GM18873 (cell line): ENCODE measurements around the gene BEST2.

Experiments
- ATAC-seq: cut with Tn5 transposase; IDR thresholded peaks from one replicate; pipeline ENCODE4 v1.9.1; 2021; ENCODE audit warnings: mild to moderate bottlenecking, moderate library complexity, moderate number of reproducible peaks; ENCODE audit not compliant: unreplicated experiment, low FRiP score

Gene BEST2

DNA sequence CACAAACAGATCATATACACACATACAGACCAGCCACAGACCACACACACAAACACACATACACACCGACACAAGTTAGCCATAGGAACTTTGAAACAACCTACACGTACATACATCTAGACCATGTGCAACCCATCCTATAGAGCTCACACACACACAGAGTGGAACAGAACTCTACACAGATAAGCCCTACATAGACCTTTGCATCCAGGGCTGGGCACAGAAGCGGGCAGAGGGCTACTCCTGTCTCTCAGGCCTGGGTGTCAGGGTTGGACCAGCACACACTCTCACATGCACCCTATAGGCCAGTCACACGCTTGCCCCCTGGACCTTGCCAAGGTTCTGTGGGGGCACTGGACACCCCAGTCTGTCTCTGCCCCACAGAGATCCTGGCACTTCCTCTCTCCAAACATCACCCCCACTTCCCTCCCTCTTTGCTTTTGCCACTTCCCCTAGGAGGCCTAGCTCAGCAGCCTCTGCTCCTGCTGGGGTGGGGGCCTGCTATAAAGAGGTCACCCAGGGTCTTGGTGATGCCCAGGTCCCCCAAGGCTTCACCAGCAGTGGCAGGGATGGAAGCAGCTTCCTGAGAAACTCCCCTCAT, 33.9 kb downstream of the BEST2 start:
- ATAC-seq: no peak

DNA sequence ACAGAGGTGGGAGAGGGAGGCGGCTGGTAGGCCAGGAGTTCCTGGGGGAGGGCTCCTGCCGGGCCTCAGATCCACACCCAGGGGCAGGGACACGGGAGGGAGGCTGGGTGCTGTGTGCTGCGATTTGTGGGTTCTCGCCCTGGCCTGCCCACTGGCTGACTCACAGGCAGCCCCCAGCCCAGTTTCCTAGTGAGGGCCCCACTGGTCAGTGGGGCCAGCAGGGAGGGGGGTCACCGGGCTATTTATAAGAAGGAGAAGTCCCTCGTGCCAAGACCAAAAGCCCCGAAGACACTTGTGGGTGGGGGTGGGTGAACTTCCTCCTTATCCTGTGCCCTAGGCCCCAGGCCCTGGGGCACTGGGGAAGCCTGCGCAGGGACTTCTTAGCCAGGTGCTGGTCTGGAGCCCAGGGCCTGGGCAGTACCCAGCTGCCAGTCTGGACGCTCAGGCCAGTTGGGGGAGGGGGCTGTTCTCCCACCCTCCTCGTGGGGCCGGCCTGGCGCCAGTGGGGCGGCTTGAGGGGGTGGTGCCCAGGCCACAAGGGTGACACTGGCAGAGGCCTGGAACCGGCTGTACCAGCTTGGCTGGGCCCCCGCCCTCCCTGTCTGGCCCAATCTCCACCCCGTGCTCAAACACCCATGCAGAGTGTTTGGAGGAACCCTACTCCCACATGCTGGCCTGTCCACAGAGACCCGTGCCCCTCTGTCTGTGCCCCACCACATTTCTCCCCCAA, 34.7 kb downstream of the BEST2 start:
- no peak for ATAC-seq

DNA sequence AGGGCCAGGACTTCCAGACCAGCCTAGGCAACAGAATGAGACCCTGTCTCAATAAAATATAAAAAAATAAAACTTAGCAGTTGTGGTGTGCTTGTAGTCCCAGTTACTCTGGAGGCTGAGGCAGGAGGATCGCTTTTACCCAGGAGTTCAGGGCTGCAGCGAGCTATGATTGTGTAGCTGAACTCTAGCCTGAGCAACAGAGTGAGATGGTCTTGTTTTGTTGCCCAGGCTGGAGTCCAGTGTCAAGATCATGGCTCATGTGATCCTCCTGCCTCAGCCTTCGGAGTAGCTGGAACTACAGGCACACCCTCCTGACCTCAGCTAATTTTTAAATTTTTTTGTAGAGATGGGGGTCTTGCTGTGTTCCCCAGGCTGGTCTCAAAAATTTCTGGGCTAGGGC, 35.4 kb downstream of the BEST2 start:
- no peak for ATAC-seq

DNA sequence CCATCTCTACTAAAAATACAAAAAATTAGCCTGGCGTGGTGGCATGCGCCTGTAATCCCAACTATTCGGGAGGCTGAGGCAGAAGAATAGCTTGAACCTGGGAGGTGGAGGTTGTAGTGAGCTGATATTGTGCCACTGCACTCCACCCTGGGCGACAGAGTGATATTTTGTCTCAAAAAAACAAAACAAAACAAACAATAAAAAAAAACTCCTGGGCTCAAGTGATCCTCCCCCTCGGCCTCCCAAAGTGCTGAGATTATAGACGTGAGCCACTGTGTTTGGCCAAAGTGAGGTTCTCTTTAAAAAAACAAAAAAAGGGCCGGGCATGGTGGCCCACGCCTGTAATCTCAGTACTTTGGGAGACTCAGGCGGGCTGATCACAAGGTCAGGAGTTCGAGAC, 35.9 kb downstream of the BEST2 start:
- ATAC-seq: no peak

DNA sequence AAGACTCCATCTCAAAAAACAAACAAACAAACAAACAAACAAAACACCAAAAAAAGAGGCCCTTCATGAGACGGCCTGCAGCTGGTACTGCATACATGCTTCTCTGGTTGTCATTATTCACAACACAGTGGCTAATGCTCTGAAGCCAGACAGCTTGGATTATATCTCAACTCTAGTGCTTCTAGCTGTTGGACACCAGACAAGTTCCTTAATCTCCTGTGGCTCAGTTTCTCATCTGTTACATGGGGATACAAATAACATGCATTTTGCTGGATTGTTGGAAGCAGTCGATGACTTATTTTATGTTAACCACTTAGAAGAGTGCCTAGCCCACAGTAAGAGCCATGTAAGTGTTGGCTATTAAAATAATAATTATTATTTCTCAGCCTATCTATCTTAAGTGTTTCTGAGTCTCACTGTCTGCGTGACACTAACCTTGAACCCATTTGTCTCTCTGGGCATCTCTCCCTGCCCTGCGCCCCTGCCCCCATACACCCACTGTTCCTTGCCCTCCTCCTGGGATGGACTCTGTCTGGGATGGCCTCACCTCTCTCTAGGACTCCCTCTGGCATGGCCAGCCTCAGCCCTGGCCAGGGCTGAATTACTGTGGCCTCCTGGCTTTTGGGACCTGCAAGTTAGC, 36.6 kb downstream of the BEST2 start:
- no peak for ATAC-seq

DNA sequence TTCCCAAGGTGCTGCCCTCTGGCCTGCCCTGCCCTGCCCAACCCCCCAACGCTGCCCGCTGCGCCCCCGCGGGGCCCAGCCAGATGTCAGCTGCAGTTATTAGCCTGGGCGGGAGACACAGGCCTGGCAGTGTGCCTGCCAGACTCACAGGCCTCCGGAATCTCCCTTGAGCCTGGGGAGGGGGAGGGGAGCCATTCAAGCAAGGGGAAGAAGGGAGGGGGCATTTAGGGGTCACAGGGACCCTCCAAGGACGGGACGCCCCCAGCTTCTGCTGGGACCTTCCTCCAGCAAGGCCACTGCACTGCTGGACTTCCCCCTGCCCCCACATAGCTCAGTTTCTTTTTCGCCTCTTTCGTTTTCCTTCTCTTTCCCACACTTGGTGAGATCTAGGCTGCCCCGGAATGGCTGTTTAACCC, 37.1 kb downstream of the BEST2 start:
- ATAC-seq: no peak

DNA sequence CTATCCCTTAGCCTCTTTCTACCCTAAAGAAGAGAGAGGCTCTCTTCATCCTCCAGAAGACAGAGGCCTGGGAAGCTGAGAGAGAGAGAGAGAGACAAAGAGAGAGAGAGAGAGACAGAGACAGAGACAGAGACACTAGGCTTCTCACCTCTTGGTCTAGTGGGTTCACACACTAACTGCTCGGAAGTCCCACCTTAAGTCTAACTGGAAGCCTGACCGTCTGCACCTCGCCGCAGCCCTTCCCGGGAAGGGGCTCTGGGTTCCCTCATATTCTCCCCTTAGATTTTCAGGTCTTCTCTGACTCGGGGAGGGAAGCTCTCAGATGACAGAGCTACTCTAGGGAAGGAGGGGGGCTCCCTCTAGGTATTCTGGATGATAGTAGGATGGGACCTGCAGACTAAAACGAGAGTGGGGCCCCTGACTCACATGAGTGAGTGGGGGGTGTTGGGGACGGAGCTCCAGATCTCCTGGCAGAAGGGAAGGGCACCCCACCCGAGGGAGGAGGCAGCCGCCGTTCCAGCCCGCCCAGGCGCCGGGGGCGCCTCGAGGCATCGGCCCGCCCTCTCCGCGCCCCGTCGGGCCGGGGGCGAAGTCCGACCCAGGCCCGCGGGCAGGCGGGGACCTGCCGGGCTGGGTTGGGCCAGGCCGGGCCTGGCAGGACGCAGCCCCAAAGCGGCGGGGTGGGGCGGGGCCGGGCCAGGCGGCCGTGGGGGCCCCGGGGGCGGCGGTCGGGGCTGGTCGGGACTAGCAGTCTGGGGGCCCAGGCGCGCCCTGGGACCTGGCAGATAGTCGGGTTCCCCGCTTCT, 37.7 kb downstream of the BEST2 start:
- no peak for ATAC-seq

DNA sequence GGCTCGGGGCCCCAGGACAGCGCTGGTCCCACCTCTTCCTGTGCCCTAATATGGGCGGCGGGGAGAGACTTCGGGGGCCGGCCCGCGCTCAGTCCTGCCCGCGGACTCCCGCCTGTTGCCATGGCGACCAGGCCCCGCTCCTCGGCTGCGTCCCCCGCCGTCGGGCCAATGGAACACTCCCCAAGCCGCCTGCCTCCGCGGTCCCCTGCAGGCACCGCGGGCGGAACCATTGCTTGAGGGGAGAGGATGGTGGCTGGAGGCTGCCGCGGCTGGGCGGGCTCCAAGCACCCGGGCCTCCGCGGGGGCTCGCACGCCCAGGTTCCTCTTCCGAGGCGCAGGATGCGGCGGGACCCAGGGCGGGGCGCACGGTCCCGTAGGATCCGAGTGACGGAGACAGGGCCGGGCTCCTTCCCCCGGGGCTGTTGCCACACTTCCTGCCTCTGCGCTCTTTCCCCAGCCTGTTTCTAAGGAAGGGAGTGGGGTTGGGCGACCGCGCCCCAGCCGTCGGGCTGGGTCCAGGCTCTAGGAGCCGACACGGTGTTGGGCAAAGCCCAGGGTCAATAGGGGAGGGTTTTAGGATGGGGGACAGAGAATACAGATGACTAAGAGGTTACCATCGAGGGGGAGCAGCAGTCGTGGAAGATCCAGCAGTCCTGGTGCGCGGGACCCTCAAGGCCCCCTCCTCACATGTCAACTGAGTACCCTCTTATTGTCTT, 38.5 kb downstream of the BEST2 start:
- peak; percentile 26 for ATAC-seq

DNA sequence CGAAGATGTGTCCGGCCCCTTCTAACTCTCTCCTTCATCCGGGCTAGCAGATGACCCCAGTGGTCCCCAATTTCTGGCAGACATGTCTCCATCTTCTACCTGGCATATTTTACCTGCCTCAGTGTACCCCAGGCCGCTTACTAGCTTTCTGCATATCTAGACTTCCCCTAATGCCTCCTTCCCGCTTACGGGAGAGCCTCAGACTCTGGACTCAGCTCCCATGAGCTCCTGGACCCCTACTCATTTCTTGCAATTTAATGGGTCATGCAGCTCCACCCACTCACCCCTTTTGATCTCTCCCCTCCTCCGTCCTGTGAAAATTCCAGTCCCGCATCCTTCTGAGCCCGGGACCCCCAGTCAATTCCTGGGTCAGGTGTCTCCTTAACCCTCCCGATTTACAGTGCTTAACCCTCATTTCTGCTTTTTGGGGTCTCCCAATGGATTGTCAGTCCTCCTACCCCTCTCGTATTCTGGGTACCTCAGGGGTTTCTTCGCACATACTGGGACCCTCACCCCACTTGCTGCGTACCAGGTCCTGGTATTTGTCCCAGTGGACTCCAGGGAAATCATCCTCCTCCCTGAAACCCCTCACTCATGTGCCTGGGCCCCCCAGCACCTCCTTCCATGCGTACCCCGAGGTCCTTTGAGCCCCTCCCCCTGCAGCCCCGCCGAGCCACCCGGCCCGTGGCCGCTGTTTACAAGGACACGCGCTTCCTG, 39.2 kb downstream of the BEST2 start:
- no peak for ATAC-seq

DNA sequence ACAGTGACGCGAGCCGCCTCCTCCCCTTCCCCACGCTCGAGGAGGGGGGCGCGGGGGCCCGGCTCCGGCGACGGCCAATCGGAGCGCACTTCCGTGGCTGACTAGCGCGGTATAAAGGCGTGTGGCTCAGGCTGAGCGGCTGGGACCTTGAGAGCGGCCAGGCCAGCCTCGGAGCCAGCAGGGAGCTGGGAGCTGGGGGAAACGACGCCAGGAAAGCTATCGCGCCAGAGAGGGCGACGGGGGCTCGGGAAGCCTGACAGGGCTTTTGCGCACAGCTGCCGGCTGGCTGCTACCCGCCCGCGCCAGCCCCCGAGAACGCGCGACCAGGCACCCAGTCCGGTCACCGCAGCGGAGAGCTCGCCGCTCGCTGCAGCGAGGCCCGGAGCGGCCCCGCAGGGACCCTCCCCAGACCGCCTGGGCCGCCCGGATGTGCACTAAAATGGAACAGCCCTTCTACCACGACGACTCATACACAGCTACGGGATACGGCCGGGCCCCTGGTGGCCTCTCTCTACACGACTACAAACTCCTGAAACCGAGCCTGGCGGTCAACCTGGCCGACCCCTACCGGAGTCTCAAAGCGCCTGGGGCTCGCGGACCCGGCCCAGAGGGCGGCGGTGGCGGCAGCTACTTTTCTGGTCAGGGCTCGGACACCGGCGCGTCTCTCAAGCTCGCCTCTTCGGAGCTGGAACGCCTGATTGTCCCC, 39.9 kb downstream of the BEST2 start, which contains the start of gene JUNB:
JUNB (plus strand) TSS at position 142 of the 706 bp plus-strand sequence; CDS start at position 428, 286 bp downstream.
- peak; percentile 30 for ATAC-seq

DNA sequence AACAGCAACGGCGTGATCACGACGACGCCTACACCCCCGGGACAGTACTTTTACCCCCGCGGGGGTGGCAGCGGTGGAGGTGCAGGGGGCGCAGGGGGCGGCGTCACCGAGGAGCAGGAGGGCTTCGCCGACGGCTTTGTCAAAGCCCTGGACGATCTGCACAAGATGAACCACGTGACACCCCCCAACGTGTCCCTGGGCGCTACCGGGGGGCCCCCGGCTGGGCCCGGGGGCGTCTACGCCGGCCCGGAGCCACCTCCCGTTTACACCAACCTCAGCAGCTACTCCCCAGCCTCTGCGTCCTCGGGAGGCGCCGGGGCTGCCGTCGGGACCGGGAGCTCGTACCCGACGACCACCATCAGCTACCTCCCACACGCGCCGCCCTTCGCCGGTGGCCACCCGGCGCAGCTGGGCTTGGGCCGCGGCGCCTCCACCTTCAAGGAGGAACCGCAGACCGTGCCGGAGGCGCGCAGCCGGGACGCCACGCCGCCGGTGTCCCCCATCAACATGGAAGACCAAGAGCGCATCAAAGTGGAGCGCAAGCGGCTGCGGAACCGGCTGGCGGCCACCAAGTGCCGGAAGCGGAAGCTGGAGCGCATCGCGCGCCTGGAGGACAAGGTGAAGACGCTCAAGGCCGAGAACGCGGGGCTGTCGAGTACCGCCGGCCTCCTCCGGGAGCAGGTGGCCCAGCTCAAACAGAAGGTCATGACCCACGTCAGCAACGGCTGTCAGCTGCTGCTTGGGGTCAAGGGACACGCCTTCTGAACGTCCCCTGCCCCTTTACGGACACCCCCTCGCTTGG, 40.7 kb downstream of the BEST2 start:
- ATAC-seq: no peak

DNA sequence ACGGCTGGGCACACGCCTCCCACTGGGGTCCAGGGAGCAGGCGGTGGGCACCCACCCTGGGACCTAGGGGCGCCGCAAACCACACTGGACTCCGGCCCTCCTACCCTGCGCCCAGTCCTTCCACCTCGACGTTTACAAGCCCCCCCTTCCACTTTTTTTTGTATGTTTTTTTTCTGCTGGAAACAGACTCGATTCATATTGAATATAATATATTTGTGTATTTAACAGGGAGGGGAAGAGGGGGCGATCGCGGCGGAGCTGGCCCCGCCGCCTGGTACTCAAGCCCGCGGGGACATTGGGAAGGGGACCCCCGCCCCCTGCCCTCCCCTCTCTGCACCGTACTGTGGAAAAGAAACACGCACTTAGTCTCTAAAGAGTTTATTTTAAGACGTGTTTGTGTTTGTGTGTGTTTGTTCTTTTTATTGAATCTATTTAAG, 41.3 kb downstream of the BEST2 start:
- ATAC-seq: no peak

DNA sequence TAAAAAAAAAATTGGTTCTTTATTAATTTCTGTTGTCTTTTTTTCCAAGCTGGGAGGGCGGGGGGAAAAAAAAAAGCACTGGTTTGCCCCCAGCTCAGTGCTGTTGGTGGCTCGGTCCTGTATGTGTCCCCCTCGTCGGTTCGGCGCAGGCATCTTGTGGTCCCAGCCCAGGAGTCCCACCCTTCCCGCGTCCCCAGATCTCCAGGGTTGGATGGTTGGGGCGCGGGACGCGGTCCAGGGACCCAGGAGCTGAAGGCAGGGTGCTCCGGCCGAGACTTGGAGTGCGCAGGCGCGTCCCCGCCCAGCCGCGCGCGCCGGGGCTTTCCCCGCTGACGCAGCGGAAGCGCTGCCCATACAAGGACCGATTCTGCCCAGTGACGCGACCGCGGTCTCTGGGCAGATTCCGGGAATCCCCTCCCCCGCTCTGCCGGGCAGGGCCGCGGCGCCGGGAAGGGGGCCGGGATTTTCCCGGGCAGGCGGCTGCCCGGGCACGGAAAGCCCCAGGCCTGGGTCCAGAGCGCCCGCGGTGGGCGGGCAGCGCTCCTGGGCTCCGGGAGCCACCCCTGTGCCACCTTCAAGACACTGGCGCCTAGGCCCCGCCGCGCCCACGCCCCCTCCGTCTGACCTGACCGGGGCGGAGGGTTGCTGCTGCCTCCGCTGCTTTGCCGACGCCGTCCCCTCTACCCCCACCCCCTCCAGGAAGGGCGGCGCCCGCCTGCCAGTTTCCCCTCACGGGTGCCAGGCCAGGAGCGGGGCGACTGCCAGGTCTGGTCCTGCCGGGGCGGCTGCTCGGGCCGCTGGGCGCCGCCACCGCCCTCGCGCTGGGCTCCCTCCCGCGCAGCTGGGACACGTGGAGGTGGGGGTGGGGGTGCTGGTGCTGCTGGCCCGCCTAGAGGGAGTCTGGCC, 42.0 kb downstream of the BEST2 start:
- ATAC-seq: no peak

DNA sequence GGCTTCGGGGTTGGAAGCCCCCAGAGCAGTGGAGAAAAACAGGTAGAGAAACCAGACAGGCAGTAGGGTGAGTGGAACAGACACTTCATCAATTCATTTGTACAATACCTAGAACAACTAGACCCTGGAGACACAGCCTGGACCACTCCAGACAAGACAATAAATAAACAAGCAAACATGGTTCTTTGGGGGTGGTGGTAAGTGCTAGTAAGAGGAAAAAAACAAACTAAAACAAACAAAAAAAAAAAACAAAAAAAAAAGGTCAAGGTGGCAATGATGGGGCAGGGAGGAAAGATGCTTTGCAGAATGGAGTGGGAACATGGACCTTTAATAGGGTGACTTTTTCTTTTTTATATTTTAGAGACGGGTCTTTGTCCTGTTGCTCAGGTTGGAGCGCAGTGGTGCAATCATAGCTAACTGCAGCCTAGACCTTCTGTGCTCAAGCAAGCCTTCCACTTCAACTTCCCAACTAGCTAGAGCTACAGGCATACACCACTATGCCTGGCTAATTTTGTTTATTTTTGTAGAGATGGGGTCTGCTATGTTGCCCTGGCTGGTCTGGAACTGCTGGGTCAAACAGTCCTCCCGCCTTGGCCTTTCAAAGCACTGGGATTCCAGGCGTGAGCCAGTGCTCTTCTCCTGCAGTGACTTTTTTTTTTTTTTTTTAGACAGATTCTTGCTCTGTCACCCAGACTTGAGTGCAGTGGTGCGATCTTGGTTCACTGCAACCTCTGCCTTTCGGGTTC, 42.8 kb downstream of the BEST2 start:
- no peak for ATAC-seq

DNA sequence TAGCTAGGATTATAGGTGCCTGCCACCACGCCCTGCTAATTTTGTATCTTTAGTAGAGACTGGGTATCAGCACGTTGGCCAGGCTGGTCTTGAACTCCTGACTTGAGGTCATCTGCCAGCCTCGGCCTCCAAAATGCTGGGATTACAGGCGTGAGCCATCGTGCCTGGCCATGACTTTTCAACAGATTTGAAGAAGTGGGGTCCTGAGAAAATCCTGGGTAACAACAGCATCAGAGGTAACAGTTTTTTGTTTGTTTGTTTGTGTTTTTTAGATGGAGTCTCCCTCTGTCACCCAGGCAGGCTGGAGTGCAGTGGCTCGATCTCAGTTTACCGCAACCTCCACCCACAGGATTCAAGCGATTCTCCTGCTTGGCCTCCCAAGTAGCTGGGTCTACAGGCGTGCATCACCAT, 43.4 kb downstream of the BEST2 start:
- no peak for ATAC-seq
